Renal cortex interstitium (tissue), 11 donors: ENCODE results near the gene SYAP1. TPM values are rescaled to one million over a fixed set of nuclear protein-coding genes. Genes with fewer than 3 reads are reported as not detected.
"Not testable (repeated sequence)": the region's sequence is repeated elsewhere in the genome, so short reads cannot be mapped to it uniquely, and the experiment has no call there.

ENCODE experiments used
- DNase-seq, 11 donors: peaks; one replicate each; pipeline ENCODE4 v3.0.0-alpha.2; 2013; ENCODE audit warnings: low read depth in 9 of 11, low spot score in 4 of 11; ENCODE audit errors: extremely low read depth in 1 of 11
- polyA plus RNA-seq, 3 donors: library from polyadenylated mRNA; unstranded; fragments of 120-200 nt; gene quantifications; one replicate each; pipeline ENCODE4 v1.2.1, GENCODE V29; 2013; ENCODE audit not compliant: insufficient read length in 3 of 3

The SYAP1 gene
- polyA plus RNA-seq, 3 donors = 29.2 to 43.5 (median 39.5) TPM

DNA sequence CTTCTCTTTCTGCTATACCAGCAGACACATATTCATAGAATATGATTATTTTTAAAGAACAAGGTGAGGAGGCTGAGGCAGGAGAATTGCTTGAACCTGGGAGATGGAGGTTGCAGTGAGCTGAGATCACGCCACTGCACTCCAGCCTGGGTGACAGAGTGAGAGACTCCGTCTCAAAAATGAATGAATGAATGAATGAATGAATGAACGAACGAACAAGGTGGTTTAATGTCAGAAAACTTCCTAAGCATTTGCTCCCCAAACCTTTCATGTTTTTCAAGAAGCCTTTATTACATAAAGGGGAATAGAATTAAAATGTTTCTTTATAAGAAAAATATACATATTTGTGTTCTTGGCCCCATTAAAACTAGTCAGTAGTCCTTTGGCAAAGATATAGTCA, 42.1 kb downstream of the SYAP1 start:
- not testable (repeated sequence) for DNase-seq

DNA sequence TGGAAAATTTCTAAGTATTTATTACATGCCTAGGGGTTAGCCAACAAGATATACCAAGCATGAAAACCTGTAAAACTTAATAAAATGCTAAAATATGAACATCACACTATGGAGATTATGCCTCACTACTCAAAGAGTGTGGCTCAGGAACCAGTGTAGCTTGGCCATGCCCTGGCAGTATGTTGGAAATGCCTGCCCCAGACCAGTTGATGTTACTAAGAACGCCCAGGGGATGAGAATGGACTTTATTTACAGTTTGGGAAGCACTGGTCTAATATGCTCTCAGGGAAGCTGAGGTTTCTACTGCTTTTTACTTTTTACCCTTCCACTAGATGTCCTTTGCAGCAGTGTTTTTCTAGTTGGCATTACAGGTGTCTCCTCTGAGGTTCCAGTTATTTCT, 43.2 kb downstream of the SYAP1 start:
- no peak for DNase-seq

DNA sequence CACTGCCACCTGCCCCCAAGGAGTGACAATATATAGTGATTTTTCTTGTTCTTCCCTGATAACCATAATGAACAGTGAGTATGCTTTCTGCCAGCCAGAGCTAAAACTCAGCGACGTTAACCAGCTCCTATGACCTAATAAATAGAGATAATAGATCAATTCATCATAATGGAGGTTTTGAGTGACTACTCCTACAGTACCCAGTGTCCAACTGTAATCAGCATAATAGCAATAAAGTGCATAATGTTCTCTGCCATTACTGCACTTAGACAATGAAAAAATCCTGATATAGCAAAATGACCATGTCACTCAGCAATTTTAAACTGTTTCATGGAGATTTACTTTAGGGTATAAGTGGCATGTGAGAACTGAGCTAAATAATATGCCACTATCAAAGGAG, 46.2 kb downstream of the SYAP1 start:
- DNase-seq = no peak

DNA sequence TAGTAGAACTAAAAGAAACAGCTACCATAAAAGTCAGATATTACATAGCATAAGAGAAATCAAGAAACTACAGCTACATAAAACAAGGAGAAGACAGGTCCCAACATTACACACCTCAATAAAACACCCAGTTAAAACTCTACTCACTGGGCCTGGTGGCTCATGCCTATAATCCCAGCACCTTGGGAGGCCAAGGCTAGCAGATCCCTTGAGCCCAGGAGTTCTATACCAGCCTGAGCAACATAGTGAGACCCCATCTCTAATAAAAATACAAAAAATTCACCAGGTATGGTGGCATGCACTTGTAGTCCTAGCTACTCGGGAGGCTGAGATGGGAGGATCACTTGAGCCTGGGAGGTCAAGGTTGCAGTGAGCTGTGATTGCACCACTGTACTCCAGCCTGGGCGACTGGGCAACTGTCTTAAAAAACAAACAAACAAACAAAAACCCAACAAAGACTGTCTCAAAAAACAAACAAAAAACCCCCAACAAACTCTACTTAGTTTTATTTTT, 51.6 kb downstream of the SYAP1 start:
- DNase-seq = no peak

- peak in 7 of 11 donors; percentile 20 to 31 (median 25) for DNase-seq
Measured at GRCh38 chrX:16771483-16772398, 52.3 kb downstream of the SYAP1 start.

DNA sequence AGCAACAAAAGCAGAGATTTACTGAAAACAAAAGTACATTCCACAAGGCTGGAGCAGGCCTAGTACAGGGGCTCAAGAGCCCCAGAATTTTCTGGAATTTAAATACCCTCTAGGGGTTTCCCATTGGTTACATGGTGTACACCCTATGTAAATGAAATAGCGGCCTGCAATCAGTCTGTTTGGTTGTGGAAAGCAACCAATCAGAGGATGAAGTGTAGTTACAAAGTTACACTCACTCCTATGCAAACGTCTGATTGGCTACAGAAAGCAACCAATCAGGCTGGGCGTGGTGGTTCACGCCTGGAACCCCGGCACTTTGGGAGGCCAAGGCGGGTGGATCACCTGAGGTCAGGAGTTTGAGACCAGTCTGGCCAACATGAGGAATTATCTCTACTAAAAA, 53.0 kb downstream of the SYAP1 start:
- DNase-seq = no peak

GRCh38 chrX:16774746-16775145, 55.3 kb downstream of the SYAP1 start:
- DNase-seq = no peak

GRCh38 chrX:16778545-16778944, 59.1 kb downstream of the SYAP1 start:
- no peak for DNase-seq

- no peak for DNase-seq
Measured at GRCh38 chrX:16778993-16779392, 59.6 kb downstream of the SYAP1 start.

- not testable (repeated sequence) for DNase-seq
Measured at GRCh38 chrX:16779815-16780214, 60.4 kb downstream of the SYAP1 start.

GRCh38 chrX:16783452-16783851, 64.0 kb downstream of the SYAP1 start:
- DNase-seq = no peak

- not testable (repeated sequence) for DNase-seq
Measured at GRCh38 chrX:16784440-16784839, 65.0 kb downstream of the SYAP1 start.

DNA sequence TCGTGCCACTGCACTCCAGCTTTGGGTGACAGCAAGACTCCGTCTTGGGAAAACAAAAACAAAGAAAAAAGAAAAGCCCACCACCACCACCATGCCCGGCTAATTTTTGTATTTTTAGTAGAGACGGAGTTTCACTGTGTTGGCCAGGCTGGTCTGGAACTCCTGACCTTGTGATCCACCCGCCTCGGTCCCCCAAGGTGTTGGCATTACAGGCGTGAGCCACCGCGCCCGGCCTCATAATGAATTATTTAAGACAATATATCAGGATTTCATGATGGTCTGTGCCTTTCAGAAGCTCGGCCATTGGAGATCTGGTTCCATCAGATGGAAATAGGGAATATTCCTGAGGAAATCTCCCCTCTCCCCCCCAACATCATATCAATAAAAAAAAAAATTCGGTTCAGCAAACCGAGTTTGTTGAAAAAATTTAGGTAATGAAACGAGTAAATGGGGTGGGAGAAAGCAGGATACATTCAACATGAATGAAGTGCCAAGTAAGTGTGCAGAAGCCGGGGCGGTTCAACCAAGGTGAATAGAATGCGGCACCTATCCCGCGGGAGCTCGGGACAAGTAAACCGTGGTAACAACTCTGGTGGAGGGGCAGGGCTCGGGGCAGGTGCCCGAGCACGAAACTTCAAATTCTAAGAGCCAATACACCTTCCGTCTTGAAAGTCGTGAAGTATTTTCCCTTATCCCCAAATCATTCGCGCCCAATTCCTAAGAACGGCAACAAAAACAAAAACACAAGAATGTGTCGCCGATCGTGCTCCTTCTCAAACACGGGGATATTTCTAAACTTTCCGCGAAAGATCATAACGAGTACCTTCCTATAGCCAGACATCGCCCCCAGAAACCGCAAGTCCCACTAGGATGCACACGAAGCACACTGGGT, 66.1 kb downstream of the SYAP1 start:
- DNase-seq = peak in 2 of 11 donors; percentile 7 to 8

- peak; percentile 79 to 99 (median 96) for DNase-seq
Measured at GRCh38 chrX:16786139-16786790, 66.9 kb downstream of the SYAP1 start, which contains the start of gene TXLNG. Gene TXLNG, plus strand, starts transcription at chrX:16786466. Its CDS starts 22 bp downstream, at chrX:16786488.

DNA sequence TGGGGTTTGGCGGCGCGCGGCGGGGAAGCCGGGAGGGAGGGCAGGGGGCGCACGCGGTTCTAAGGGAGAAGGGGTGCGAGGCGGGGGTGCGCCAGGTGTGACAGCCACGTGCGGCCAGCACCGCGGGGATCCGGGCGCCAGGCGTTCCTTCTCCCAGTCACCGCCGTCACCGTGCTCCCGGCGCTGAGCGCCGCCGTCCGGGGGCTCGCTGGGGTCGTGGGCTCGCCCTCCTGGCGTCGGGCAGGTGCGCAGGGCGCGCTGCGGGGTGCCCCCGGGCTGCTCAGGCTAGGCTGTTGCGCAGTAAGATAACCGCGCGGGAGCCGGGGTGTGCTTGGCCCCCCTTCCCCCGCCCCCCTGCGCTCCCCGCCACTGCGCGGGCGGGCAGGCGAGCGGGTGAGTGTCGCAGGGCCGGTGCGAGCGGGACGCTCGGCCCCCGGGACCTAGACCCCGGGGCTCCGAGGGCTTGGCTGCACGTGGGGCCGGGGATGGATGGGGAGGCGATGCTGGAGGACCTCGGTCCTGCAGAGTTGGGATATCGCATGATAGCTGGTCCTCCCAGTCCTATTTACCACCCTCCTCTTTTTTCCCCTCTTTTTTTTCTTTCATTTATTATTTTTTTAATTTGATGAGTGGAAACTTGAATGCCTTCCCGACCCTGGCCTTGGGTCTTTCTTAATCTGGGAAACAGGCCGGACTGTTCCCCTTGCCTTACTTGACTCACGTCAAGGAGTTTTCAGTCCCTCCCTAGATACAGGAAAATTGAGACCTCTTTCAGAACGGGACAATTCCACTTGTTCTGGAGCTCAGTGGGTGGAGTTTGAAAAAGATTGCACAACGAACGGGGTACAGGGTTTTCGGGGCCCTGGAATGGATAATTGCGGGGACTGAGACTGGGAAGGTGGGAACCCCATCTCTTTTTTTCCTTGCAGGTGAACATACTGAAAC, 67.7 kb downstream of the SYAP1 start:
- DNase-seq = no peak

GRCh38 chrX:16788477-16788876, 69.1 kb downstream of the SYAP1 start:
- DNase-seq = no peak

GRCh38 chrX:16796298-16796697, 76.9 kb downstream of the SYAP1 start:
- no peak for DNase-seq

DNA sequence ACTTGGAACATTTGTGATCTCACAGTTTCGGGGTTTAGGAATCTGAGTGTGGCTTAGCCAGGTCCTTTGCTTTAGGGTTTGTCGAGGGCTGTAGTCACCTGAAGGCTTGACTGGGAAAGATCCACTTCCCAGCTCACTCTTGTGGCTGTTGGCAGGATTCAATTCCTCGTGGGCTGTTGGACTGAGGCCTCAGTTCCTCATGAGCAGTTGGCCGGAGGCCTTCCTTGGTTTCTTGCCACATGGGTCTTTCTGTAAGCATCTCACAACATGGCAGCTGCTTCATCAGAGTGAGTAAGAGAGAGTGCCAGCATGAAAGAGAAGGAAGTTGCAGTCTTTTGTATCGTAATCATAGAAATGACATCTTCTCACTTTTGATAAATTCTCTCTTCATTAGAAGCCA, 77.9 kb downstream of the SYAP1 start:
- DNase-seq = no peak
